ENCODE data around the gene N4BP3. TPM values are rescaled to one million over a fixed set of nuclear protein-coding genes. Genes with fewer than 3 reads are reported as not detected.
"Not testable (repeated sequence)": the region's sequence is repeated elsewhere in the genome, so short reads cannot be mapped to it uniquely, and the experiment has no call there.

Gene N4BP3
- total RNA-seq, 1 donor from 2014 or later, result 5.2 TPM

- DNase-seq (peak; percentile 7), ATAC-seq (no peak)
- Histone ChIP-seq H3K9me3 (no peaks in the 10 kb centered on the region), H3K4me3 (no peak overlapping the region), H3K27ac (no peak overlapping the region), H3K27me3 (peaks cover 23% of the 10 kb centered on the region), H3K4me1 (no peaks in the 10 kb centered on the region), H3K36me3 (no peaks in the 10 kb centered on the region)
- intact Hi-C loops (cut with DNase I), result no loop called here
- TF ChIP-seq, protein P1, sequence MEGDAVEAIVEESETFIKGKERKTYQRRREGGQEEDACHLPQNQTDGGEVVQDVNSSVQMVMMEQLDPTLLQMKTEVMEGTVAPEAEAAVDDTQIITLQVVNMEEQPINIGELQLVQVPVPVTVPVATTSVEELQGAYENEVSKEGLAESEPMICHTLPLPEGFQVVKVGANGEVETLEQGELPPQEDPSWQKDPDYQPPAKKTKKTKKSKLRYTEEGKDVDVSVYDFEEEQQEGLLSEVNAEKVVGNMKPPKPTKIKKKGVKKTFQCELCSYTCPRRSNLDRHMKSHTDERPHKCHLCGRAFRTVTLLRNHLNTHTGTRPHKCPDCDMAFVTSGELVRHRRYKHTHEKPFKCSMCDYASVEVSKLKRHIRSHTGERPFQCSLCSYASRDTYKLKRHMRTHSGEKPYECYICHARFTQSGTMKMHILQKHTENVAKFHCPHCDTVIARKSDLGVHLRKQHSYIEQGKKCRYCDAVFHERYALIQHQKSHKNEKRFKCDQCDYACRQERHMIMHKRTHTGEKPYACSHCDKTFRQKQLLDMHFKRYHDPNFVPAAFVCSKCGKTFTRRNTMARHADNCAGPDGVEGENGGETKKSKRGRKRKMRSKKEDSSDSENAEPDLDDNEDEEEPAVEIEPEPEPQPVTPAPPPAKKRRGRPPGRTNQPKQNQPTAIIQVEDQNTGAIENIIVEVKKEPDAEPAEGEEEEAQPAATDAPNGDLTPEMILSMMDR (IDR thresholded peaks at IDR 0.05), result no peak
Measured at GRCh38 chr5:178072749-178073148, 40.6 kb upstream of the N4BP3 start.

DNA sequence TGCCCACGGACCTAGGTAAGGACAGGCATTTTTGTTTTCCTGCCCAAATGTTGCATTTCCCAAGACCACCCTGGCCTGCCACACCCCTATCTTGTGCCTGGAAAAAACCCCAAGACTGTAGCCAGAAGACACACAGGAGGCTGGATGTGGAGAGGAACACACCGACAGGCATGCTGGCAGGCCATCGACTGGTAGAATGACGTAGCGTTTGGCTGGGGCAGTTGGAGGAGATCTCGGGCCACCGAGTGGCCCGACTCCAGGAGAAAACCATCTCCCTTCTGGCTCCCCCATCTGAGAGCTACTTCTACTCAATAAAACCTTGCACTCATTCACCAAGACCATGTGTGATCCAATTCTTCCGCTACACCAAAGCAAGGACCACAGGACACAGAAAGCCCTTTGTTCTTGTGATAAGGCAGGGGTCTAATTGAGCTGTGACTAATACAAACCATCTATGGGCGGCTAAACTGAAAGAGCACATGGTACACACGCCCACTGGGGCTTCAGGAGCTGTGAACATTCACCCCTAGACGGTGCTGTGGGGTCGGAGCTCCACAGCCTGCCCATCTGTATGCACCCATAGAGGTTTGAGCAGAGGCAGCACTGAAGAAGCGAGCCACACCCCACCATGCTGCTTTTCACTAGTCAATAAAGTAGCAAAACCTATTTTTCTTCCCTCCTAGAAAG is 38.9 kb upstream of the N4BP3 start:
- TF ChIP-seq, protein P1 (IDR thresholded peaks at IDR 0.05), result no peak
- H3K27ac ChIP-seq, result no peak overlapping the region
- no peaks in the 10 kb centered on the region for H3K36me3 ChIP-seq
- no peak overlapping the region for H3K4me3 ChIP-seq
- H3K4me1 ChIP-seq, result no peaks in the 10 kb centered on the region
- DNase-seq (no peak), ATAC-seq (no peak)
- peaks cover 23% of the 10 kb centered on the region for H3K27me3 ChIP-seq
- no peaks in the 10 kb centered on the region for H3K9me3 ChIP-seq
- intact Hi-C loops (cut with DNase I), result no loop called here

DNA sequence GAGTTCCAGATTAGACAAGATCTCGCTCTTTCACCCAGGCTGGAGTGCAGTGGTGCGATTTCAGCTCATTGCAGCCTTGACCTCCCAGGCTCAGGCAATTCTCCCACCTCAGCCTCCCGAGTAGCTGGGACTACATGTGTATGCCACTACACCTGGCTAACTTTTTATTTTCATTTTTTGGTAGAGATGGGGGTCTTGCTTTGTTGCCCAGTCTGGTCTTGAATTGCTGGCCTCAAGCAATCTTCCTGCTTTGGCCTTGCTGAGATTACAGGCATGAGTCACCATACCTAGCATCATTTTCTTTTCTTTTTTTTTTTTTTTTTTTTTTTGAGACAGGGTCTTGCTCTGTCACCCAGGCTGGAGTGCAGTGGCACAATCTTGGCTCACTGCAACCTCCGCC is 36.4 kb upstream of the N4BP3 start:
- intact Hi-C loops (cut with DNase I), result loop anchor here (5.0 kb wide), 1 partner anchor 85 kb away; no protein-coding TSS in a partner anchor
- not testable (repeated sequence) for ATAC-seq, H3K36me3 ChIP-seq, H3K9me3 ChIP-seq, H3K4me3 ChIP-seq, H3K4me1 ChIP-seq, H3K27ac ChIP-seq, DNase-seq
- H3K27me3 ChIP-seq, result peaks cover 23% of the 10 kb centered on the region

- ATAC-seq, result no peak
Measured at GRCh38 chr5:178077751-178078150, 35.6 kb upstream of the N4BP3 start.

DNA sequence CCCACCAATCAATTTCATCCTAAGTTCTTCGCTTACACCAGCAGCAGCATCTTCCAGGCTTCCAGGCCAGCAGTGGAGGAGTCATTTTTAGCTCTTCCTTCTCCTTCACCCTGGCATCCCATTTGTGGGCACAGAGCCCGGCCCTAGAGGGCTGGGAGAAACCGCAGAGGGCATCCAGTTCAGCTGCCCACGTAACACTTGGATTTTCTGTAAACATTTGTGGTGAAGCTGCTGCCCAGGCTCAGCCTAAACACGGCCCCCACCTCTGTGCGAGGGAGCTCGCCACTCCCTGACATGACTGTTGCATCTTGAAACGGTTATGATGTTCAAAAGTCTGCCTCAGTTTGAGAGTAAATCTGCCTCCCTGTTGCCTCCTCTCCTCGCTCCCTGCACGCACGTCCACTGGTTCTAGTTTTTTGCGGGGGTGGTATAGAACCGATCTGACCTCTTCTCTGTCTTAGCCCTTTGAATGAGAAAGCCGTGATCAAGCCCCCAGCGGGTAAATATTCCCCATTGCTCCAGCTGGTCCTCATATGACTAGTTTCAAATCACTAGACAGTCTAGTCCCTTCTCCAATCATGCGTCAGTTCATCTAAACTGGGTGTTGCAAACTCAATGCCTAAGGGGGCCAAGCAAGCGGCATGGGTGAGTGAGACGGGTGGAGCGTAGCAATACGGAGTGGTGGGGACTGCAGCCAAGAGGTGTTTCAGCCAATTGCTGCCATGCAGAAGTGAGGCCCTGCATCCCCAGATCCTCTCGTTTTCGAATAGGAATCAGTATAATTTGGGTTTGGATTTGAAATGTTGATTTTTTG is 34.9 kb upstream of the N4BP3 start:
- TF ChIP-seq, protein P1 (IDR thresholded peaks at IDR 0.05), result no peak
- Histone ChIP-seq H3K9me3 (no peaks in the 10 kb centered on the region), H3K27ac (no peak overlapping the region), H3K27me3 (peaks cover 23% of the 10 kb centered on the region), H3K4me3 (no peak overlapping the region), H3K4me1 (no peaks in the 10 kb centered on the region), H3K36me3 (no peaks in the 10 kb centered on the region)
- intact Hi-C loops (cut with DNase I), result loop anchor here (5.0 kb wide), 1 partner anchor 84 kb away; no protein-coding TSS in a partner anchor
- DNase-seq (no peak), ATAC-seq (no peak)

More at GRCh38 chr5:178077751-178078150, 35.6 kb upstream of the N4BP3 start:
- intact Hi-C loops (cut with DNase I), result loop anchor here (5.0 kb wide), 1 partner anchor 85 kb away; no protein-coding TSS in a partner anchor
- no peak overlapping the region for H3K27ac ChIP-seq
- no peaks in the 10 kb centered on the region for H3K9me3 ChIP-seq
- no peak for DNase-seq
- H3K4me1 ChIP-seq, result no peaks in the 10 kb centered on the region
- TF ChIP-seq, protein P1 (IDR thresholded peaks at IDR 0.05), result no peak
- H3K4me3 ChIP-seq, result no peak overlapping the region
- H3K27me3 ChIP-seq, result peaks cover 23% of the 10 kb centered on the region
- no peaks in the 10 kb centered on the region for H3K36me3 ChIP-seq

DNA sequence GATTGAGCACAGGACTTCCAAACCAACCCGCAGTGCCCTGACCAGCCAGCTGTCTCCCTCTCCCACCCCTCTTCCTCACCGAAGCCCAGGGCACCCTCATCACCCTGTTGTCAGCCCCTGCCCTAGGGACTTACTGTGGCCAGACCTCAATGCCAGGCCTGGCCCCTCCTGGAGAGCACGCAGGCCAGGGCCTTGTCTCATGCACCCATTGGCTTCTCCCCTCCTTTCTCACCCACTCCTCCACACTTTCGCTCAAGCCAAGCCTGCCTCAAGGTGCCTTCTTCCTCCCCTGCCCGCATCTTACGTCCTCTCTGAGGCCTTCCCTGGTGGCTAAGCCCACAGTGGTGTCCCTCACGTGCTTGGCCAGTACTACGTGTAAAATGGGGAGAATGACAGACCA is 33.3 kb upstream of the N4BP3 start:
- H3K9me3 ChIP-seq, result no peaks in the 10 kb centered on the region
- H3K36me3 ChIP-seq, result no peaks in the 10 kb centered on the region
- H3K27me3 ChIP-seq, result peaks cover 8% of the 10 kb centered on the region
- DNase-seq, result no peak
- no peak overlapping the region for H3K4me3 ChIP-seq
- intact Hi-C loops (cut with DNase I), result no loop called here
- TF ChIP-seq, protein P1 (IDR thresholded peaks at IDR 0.05), result no peak
- no peaks in the 10 kb centered on the region for H3K4me1 ChIP-seq
- no peak overlapping the region for H3K27ac ChIP-seq
- no peak for ATAC-seq

Measured in upper lobe of right lung (tissue), 1 donor.